ENCODE data around the gene MBIP.

MBIP gene

GRCh38 chr14:36313206-36313605 is 7.2 kb downstream of the MBIP start:
- no peak for DNase-seq (ENCODE audit: low spot score)

GRCh38 chr14:36306836-36307235 is 13.6 kb downstream of the MBIP start:
- no peak for DNase-seq (ENCODE audit: low spot score)

- DNase-seq (ENCODE audit: low spot score) = no peak
These were observed 15.5 kb downstream of the MBIP start for GRCh38 chr14:36304895-36305294.

GRCh38 chr14:36303960-36304359 is 16.5 kb downstream of the MBIP start:
- DNase-seq (ENCODE audit: low spot score) = no peak

GRCh38 chr14:36302823-36303222 is 17.6 kb downstream of the MBIP start:
- no peak for DNase-seq (ENCODE audit: low spot score)

- DNase-seq (ENCODE audit: low spot score) = no peak
These were observed 19.3 kb downstream of the MBIP start for GRCh38 chr14:36301159-36301558.

- DNase-seq (ENCODE audit: low spot score) = no peak
These were observed 20.1 kb downstream of the MBIP start for GRCh38 chr14:36300337-36300736.

- no peak for DNase-seq (ENCODE audit: low spot score)
These were observed 24.5 kb downstream of the MBIP start for GRCh38 chr14:36295642-36296627.

GRCh38 chr14:36294543-36294942 is 25.9 kb downstream of the MBIP start:
- DNase-seq (ENCODE audit: low spot score) = no peak

- DNase-seq (ENCODE audit: low spot score) = peak; percentile 62
These were observed 26.6 kb downstream of the MBIP start for GRCh38 chr14:36293824-36294223.

GRCh38 chr14:36289954-36290353 is 30.5 kb downstream of the MBIP start:
- no peak for DNase-seq (ENCODE audit: low spot score)

GRCh38 chr14:36288496-36288895 is 31.9 kb downstream of the MBIP start:
- no peak for DNase-seq (ENCODE audit: low spot score)

GRCh38 chr14:36284971-36285595 is 35.4 kb downstream of the MBIP start:
- DNase-seq (ENCODE audit: low spot score) = no peak

- DNase-seq (ENCODE audit: low spot score) = no peak
These were observed 39.1 kb downstream of the MBIP start for GRCh38 chr14:36281309-36281708.

- DNase-seq (ENCODE audit: low spot score) = no peak
These were observed 40.9 kb downstream of the MBIP start for GRCh38 chr14:36279306-36280190.

- DNase-seq (ENCODE audit: low spot score) = no peak
These were observed 44.7 kb downstream of the MBIP start for GRCh38 chr14:36275741-36276140.

GRCh38 chr14:36271939-36272907 is 48.2 kb downstream of the MBIP start:
- peak; percentile 37 for DNase-seq (ENCODE audit: low spot score)

GRCh38 chr14:36271222-36271621 is 49.2 kb downstream of the MBIP start:
- no peak for DNase-seq (ENCODE audit: low spot score)

GRCh38 chr14:36270191-36270590 is 50.2 kb downstream of the MBIP start:
- DNase-seq (ENCODE audit: low spot score) = no peak

GRCh38 chr14:36268121-36268520 is 52.3 kb downstream of the MBIP start:
- no peak for DNase-seq (ENCODE audit: low spot score)

- DNase-seq (ENCODE audit: low spot score) = no peak
These were observed 55.8 kb downstream of the MBIP start for GRCh38 chr14:36264595-36264994.
